GM19372 (cell line): ENCODE measurements around the gene SNPH.

ENCODE experiments used
- ATAC-seq: cut with Tn5 transposase; IDR thresholded peaks from one replicate; pipeline ENCODE4 v1.9.1; 2021; ENCODE audit warnings: mild to moderate bottlenecking, low read depth, moderate library complexity; ENCODE audit not compliant: unreplicated experiment

SNPH gene

GRCh38 chr20:1304710-1305515, 38.8 kb downstream of the SNPH start:
- no peak for ATAC-seq

DNA sequence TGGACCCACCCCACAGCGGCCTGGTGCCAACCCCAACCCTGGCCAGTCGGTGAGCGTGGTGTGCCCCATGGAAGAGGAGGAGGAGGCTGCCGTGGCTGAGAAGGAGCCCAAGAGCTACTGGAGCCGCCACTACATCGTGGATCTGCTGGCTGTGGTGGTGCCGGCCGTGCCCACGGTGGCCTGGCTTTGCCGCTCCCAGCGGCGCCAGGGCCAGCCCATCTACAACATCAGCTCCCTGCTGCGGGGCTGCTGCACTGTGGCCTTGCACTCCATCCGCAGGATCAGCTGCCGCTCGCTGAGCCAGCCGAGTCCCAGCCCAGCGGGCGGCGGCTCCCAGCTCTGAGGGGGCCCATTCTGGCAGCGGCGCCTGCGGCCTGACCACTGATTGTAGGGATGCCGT, 39.6 kb downstream of the SNPH start:
- ATAC-seq: no peak

- no peak for ATAC-seq
These were observed 40.4 kb downstream of the SNPH start for GRCh38 chr20:1306316-1307135.

GRCh38 chr20:1307171-1307570, 41.1 kb downstream of the SNPH start:
- ATAC-seq: no peak

DNA sequence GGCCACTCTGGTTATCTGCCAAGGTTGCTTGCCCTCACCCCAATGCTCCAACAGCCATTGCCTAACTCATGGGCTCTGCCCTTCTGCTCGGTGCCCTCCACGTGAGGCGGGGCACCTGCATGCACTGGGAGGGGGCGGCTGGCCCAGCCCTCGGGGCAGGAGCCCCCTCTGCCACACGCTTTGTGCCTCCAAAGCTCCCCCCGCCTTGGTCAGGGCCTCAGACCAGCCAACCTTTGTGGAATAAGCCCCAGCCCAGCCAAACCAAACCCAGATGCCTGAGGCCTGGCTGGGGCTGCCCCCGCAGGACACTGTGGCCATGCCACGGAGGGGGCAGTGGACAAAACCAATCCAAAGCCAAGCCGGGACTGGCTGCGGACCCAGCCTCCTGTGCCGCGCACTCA, 41.5 kb downstream of the SNPH start:
- ATAC-seq: no peak

- ATAC-seq: no peak
These were observed 42.1 kb downstream of the SNPH start for GRCh38 chr20:1308067-1308701.

GRCh38 chr20:1308702-1309095, 42.6 kb downstream of the SNPH start:
- ATAC-seq: no peak

- no peak for ATAC-seq
These were observed 43.3 kb downstream of the SNPH start for GRCh38 chr20:1309439-1309847.

DNA sequence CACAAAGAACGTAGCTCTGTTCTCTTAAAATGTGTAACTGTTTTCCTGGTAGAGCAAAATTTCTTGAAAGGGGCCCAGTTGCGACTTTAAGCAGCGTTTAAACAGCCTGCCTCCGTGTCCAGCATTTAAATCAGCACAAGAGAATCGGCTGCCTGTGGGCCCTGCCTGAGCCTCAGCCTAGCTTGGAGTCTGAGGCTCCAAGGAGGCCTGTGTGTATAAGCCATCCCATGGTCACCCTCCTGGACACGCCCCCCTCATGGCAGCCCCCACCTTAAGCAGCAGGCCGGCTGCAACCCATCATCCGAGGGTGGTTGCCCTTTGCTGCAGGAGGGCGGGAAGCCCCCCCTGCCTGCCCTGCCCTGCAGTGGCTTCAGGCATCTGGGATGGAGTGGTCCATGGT, 44.0 kb downstream of the SNPH start:
- no peak for ATAC-seq

DNA sequence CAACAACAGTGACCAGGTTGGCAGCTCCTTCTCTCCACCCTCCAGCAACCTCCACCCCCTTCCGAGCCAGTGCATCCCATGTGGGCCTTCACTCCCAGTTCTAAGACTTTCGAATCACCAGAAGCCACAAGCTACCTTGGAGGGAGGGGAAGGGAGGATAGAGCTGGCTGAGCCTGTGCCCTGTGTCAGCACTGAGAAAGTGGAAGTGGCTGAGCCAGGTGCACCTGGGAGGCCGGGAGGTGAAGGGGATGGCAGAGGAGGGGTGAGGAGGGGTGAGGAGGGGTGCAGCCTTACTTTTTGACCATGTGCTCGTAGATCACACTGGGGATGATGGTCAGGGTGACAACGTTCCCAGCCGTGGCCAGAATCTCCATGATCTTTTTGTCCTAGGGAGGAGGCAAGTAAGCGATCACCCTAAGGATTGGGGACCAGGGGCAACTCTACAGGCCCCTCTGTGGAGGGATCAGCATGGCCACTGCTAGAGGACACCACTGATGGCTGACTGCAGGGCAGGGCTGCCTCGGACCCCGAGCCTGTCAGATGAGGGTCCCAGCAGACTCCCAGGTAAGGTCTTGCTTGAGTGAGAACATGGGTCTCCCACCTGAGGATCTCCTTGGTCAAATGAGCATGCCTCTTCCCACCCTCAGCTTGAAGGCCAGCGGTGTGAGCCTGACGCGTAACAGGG, 44.6 kb downstream of the SNPH start:
- ATAC-seq: no peak

DNA sequence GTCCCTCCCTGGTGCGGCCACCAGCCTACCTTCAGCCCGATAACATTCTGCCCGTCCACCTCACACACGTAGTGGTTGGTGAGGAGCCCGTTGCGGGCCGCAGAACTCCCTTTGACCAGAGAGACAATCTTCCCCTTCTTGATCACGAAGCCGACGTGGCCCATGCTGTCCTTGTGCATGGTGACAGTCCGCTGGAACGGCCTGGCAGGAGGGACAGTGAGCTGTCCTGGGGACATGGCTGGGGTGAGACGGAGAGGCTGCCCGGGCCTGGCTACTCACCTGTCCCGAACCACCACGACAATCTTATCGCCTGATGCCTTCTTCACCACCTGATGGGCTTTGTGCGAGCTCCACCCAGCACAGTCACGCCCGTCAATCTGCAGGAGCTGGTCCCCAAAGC, 46.2 kb downstream of the SNPH start:
- no peak for ATAC-seq

- ATAC-seq: no peak
These were observed 46.8 kb downstream of the SNPH start for GRCh38 chr20:1312904-1313235.

GRCh38 chr20:1313236-1313964, 47.3 kb downstream of the SNPH start:
- no peak for ATAC-seq

DNA sequence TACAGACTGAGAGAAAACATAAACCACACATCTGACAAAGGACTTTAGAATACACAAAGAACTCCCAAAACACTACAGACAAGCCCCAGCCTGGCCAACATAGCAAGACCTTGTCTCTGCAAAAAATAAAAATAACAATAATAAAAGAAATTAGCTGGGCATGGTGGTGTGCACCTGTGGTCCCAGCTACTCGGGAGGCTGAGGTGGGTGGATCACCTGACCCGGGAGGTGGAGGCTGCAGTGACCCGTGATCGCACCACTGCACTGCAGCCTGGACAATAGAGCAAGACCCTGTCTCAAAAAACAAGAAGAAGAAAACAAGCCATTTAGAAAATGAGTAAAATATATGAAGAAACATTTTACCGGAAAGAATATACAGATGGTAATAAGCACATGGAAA, 49.7 kb downstream of the SNPH start:
- ATAC-seq: no peak

DNA sequence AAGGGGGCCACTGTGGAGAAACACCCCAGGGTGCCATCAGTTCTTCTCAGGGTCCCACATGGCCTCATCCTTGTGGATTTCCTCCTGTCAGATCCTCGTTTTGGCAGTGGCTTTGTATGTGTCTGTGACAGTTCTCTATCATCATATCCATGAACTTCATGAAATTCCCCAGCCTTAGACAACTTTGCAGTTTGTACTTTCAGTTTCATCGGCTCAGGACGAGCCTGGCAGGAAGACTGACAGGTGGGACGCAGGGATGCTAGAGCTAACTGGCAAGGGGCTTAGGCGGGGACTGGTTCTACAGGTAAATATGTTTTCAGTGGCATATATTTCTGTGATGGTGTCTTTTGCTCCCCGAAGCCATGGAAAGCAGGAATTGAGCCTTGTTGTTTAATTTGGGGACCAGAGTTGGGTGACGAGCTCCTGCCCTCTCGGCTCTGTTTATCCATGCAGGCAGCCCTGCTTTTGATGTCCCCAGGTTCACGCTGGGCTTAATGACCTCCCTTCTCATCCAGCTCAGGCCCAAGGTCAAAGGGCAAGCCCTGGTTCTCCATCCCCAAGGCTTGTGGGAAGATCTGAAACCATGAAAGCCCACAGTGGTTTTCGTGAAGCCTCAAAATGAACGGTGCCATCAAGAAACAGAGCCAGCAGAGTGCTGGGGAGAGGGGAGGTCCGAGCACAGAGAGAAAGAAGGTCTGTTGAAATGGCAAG, 51.6 kb downstream of the SNPH start:
- ATAC-seq: no peak

DNA sequence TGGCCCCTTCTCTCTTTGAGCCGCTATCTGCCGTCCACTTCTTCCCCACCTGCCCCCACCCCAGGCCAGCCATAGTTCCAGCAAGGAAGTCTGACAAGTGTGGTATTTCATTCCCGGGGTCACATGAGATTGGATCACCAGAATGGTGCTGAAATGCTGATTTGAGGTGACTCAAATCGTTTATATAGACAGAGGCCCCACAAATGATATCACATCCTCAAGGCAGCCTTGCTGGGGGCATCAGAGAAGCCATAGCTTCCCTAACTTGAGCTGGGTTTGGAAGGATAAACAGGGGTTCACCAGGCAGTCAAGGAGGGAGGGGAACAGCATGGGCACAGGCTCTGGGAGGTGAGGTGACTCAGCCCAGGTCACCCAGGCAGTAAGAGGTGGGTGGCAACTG, 53.0 kb downstream of the SNPH start:
- no peak for ATAC-seq

DNA sequence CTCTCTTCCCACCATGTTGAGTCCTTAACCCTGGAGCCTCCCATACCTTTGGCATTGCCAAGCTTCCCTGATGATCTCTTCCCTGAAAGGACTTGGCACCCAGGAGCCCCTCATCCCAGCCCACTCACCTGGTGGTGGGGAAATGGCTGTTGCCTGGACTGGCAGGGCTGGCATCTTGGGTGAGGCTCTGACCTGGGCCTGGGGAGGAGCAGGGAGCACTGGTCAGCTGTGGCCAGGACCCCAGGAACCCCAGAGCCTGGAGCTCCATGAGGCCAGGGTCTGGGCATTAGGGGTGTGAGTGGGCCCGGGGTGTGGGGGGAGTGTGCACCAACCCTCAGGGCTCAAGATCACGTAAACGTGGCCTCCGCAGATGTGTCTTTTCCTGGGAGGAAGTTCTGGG, 53.4 kb downstream of the SNPH start:
- ATAC-seq: no peak

DNA sequence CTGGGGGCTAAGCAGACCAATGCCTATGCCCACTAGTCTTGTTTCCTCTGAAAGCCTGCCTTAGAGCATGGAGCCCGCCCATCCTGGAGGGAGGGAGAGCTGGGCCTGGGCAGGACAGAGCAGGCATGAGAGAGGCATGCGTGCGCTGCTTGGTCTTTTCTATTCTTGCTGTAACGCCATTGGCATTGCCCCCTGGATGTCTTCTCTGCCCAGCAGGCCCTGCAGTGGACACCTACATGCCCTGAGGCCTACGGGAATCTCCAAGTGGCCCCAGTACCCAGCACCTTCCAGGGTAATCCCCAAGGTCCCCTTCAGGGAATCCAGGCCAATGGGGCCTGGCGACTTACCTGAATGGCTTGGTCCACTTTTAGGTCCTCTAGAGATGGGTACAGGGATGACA, 53.9 kb downstream of the SNPH start:
- ATAC-seq: no peak

GRCh38 chr20:1320902-1321653, 55.0 kb downstream of the SNPH start:
- ATAC-seq: no peak
